ENCODE measurements around the gene CAMK2D.
A peak's percentile ranks its signal among the peaks of the same experiment; 100 is the strongest.
"Not testable (repeated sequence)": the region's sequence is repeated elsewhere in the genome, so short reads cannot be mapped to it uniquely, and the experiment has no call there.

CAMK2D gene

DNA sequence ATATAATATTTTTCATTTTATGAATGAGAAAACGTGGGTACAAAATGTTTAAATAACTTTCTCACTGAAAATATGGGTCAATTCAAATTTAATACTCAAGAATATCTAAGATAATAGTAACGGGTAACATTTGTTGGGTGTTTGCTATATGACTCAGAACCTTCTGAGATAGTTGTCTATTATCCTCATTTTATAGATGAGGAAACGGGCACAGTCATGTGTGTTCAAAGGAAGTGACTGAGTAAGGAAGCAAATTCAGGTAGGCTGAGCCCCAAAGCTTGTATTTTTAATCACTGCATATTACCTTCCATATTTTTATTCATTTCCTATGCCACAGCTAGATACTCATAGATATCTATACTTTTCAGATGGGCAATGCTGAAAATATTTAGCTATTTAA is 12.2 kb upstream of the CAMK2D start:
- Histone ChIP-seq H3K4me1 (ENCODE audit: insufficient read depth, low read length) (peaks cover 4% of the 10 kb centered on the region; the same call in 1 of the 2 replicates), H3K9me3 (ENCODE audit: control insufficient read depth, insufficient read depth, low read length) (no peaks in the 10 kb centered on the region), H3K9ac (ENCODE audit: low read depth, low read length) (no peak overlapping the region), H3K36me3 (ENCODE audit: insufficient read depth, low read length) (no peaks in the 10 kb centered on the region)

- H3K36me3 ChIP-seq (ENCODE audit: insufficient read depth, low read length), result no peaks in the 10 kb centered on the region
Observed at GRCh38 chr4:113773014-113773413, 11.5 kb upstream of the CAMK2D start.

GRCh38 chr4:113772319-113772718 is 10.8 kb upstream of the CAMK2D start:
- no peaks in the 10 kb centered on the region for H3K36me3 ChIP-seq (ENCODE audit: insufficient read depth, low read length)
- no peak overlapping the region for H3K9ac ChIP-seq (ENCODE audit: low read depth, low read length)
- peaks cover 4% of the 10 kb centered on the region; the same call in 1 of the 2 replicates for H3K4me1 ChIP-seq (ENCODE audit: insufficient read depth, low read length)
- H3K9me3 ChIP-seq (ENCODE audit: control insufficient read depth, insufficient read depth, low read length), result no peaks in the 10 kb centered on the region

More at GRCh38 chr4:113773014-113773413, 11.5 kb upstream of the CAMK2D start:
- Histone ChIP-seq H3K9me3 (ENCODE audit: control insufficient read depth, insufficient read depth, low read length) (no peaks in the 10 kb centered on the region), H3K9ac (ENCODE audit: low read depth, low read length) (no peak overlapping the region), H3K4me1 (ENCODE audit: insufficient read depth, low read length) (peaks cover 4% of the 10 kb centered on the region; the same call in 1 of the 2 replicates)

GRCh38 chr4:113769744-113770143 is 8.2 kb upstream of the CAMK2D start:
- Histone ChIP-seq H3K36me3 (ENCODE audit: insufficient read depth, low read length) (no peaks in the 10 kb centered on the region), H3K4me1 (ENCODE audit: insufficient read depth, low read length) (no peaks in the 10 kb centered on the region), H3K9ac (ENCODE audit: low read depth, low read length) (no peak overlapping the region), H3K9me3 (ENCODE audit: control insufficient read depth, insufficient read depth, low read length) (no peaks in the 10 kb centered on the region)

DNA sequence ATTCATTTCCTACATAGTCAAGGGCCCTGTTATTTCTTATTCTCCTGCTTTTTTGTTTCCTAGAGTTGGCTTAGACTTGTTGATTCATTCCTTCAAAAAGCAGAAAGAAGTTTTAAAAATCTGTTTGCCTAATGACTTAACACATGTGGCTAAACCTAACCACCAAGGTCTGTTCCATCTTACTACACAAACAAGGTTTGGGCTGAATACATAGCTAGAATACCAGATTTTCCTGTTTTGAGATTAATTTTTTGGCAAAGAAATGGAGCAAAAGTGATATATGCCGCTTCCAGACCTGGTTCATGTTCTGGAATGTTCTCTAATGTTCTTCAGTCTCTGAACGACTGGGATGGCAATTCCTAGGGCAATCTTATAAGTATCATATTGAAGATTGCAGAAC is 7.4 kb upstream of the CAMK2D start:
- no peaks in the 10 kb centered on the region for H3K9me3 ChIP-seq (ENCODE audit: control insufficient read depth, insufficient read depth, low read length)
- H3K4me1 ChIP-seq (ENCODE audit: insufficient read depth, low read length), result no peaks in the 10 kb centered on the region

DNA sequence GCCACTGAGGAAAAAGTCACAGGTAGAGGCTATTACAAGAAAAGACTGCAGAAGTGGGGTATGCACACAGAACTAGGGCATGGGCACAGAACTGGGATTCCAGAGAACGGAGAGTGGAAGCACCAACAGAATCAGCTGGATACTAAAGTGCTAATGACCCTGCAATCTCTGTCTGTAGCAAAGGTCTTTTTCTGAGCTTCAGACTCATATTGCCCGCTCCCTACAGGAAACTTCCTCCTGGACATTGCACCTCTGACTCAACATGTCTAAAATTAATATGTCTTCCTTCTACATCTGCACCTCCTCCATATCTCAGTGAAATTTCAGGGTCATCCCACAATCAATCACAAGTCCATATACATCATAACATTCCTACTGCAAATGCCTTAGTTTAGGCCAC is 5.3 kb upstream of the CAMK2D start:
- H3K9me3 ChIP-seq (ENCODE audit: control insufficient read depth, insufficient read depth, low read length), result no peaks in the 10 kb centered on the region
- no peaks in the 10 kb centered on the region for H3K4me1 ChIP-seq (ENCODE audit: insufficient read depth, low read length)
- no peak overlapping the region for H3K9ac ChIP-seq (ENCODE audit: low read depth, low read length)
- H3K36me3 ChIP-seq (ENCODE audit: insufficient read depth, low read length), result no peaks in the 10 kb centered on the region

More for the DNA sequence above, 7.4 kb upstream of the CAMK2D start:
- Histone ChIP-seq H3K9ac (ENCODE audit: low read depth, low read length) (no peak overlapping the region), H3K36me3 (ENCODE audit: insufficient read depth, low read length) (no peaks in the 10 kb centered on the region)

DNA sequence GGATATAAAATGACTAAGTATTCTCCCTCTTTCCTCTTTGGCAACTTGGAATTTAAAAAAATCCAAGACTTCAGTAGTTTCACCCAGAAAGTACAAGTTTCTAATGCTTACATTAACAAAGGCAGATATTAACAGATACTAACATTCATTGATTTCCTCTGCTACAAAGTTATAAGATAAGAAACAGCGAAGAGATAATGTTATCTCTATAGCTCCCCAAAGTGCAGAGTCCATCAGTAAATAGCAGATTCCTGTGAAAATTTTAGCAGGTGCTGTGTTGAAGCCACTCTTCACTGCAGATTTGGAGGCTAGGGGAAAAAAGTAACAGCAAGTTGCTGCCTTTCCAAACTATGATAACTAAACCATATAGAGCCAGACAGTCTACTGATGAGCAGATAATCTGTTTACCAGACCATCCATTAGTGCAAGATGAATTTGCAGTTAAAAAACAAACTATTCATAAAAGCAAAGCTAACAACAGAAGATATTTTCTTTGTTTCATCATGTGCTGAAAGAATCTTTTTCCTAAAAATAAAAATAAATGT is 3.3 kb upstream of the CAMK2D start:
- Histone ChIP-seq H3K9ac (ENCODE audit: low read depth, low read length) (no peak overlapping the region), H3K9me3 (ENCODE audit: control insufficient read depth, insufficient read depth, low read length) (no peaks in the 10 kb centered on the region), H3K4me1 (ENCODE audit: insufficient read depth, low read length) (no peaks in the 10 kb centered on the region), H3K36me3 (ENCODE audit: insufficient read depth, low read length) (no peaks in the 10 kb centered on the region)

DNA sequence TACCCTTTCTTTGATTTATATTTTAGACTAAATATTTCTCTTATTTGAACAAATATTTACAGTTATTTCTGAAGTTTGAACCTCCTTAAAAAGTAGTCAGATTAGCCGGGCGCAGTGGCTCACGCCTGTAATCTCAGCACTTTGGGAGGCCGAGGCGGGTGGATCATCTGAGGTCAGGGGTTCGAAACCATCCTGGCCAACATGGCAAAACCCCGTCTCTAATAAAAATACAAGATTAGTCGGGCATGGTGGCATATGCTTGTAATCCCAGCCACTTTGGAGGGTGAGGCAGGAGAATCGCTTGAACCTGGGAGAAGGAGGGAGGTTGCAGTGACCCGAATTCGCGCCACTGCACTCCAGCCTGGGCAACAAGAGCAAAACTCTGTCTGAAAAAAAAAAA is 2.4 kb upstream of the CAMK2D start:
- not testable (repeated sequence) for H3K9me3 ChIP-seq (ENCODE audit: control insufficient read depth, insufficient read depth, low read length); H3K4me1 ChIP-seq (ENCODE audit: insufficient read depth, low read length); H3K9ac ChIP-seq (ENCODE audit: low read depth, low read length); H3K36me3 ChIP-seq (ENCODE audit: insufficient read depth, low read length)

DNA sequence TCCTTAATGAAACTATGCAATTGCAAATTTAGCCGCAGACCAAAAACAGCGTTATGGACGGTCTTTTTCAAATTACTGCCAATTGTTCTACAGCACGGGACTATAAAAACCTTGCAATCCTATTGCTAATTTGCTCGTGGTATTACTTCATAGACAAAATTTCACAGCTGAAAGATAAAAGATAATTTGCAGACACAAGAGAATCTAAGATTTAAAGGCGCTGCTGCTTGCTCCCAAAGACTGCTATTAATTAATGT is 1.4 kb upstream of the CAMK2D start:
- peak overlapping the region; percentile 88 for H3K9ac ChIP-seq (ENCODE audit: low read depth, low read length)
- no peaks in the 10 kb centered on the region for H3K36me3 ChIP-seq (ENCODE audit: insufficient read depth, low read length)
- H3K4me1 ChIP-seq (ENCODE audit: insufficient read depth, low read length), result no peaks in the 10 kb centered on the region
- H3K9me3 ChIP-seq (ENCODE audit: control insufficient read depth, insufficient read depth, low read length), result no peaks in the 10 kb centered on the region

DNA sequence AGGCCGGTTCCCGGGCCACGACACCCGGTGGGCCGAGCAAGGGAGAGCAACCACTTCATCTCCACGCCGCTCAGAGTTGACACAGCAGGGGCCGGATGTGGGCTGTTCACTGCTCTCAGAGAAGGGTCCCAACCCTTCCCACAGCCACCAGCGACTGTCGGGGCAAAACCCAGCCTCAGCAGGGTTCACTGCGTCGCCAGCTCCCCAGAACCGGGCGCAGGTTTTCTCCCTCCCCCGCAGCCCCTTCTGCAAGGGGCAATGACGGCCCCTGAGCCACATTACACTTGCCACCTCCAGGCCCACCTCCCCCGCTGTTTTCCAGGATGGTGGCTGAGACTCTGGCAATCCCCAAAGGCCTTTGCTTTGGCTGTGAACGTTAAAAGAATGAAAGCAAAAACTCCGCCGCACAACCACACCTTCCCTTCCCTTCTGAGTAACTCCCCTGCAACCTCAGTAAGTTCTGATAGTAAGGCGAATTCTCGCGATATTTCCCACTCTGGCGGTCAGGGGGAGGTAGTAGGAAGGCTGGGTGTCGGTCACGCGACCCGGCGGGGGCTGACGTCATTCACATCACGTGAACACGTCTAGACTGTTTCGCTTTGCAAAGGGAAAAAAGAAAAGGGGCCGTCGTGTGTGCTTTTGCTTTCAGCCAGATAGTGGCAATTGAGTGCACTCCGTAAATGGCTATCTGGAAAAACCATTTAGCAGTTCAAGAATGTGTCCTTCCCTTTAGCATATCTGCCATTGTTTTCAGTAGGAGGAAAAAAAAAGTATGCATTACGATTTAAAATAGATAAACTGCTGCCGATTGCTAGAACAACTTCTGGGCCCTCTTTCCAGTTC is 869 bp upstream of the CAMK2D start:
- Histone ChIP-seq H3K36me3 (ENCODE audit: insufficient read depth, low read length) (no peaks in the 10 kb centered on the region), H3K9me3 (ENCODE audit: control insufficient read depth, insufficient read depth, low read length) (no peaks in the 10 kb centered on the region), H3K4me1 (ENCODE audit: insufficient read depth, low read length) (peaks cover 2% of the 10 kb centered on the region; the same call in 1 of the 2 replicates), H3K9ac (ENCODE audit: low read depth, low read length) (peak overlapping the region; percentile 88)

DNA sequence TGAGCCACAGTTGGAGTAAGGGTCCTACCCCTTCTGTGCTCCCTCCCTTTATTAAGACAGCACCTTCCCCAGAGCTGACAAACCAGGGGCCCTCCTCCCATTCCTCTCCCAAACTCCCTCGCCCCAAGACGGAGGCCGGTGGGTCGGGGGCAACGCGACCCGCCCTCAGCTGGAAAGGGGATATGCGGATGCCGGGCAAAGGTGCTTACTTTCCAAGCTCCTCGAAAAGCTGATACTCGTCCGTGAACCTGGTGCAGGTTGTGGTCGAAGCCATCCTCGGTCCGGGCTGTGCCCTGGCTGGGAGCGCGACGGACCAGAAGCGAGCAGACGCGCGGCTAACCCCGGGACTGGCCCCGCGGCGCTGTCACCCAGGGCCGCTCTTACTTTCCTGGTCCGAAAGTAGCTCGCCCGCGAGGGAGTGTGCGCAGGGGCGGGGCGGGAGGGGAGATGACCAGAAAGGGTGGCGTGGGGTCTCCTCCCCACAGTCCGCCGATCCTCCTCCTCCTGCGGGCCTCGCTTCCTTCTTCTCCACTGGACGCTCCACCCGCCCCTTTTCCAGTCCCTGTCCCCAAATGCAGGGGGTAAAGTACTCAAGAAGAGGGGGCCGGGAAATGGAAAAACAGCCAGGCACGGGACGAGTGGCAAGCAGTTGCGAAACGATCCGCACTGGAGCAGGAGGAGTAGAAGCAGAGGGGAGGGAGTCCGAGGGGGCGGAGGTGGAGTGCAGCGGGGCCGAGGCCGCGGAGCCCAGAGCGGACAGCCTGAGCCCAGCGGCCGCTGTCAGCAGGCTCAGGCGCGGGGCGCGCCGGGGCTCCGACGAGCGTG is 531 bp downstream of the CAMK2D start:
- Histone ChIP-seq H3K9ac (ENCODE audit: low read depth, low read length) (peak overlapping the region; percentile 88), H3K36me3 (ENCODE audit: insufficient read depth, low read length) (no peaks in the 10 kb centered on the region), H3K4me1 (ENCODE audit: insufficient read depth, low read length) (peaks cover 14% of the 10 kb centered on the region), H3K9me3 (ENCODE audit: control insufficient read depth, insufficient read depth, low read length) (no peaks in the 10 kb centered on the region)

GRCh38 chr4:113760094-113760794 is 1.3 kb downstream of the CAMK2D start:
- H3K9me3 ChIP-seq (ENCODE audit: control insufficient read depth, insufficient read depth, low read length), result no peaks in the 10 kb centered on the region
- H3K36me3 ChIP-seq (ENCODE audit: insufficient read depth, low read length), result no peaks in the 10 kb centered on the region
- H3K9ac ChIP-seq (ENCODE audit: low read depth, low read length), result peak overlapping the region; percentile 88
- peaks cover 14% of the 10 kb centered on the region for H3K4me1 ChIP-seq (ENCODE audit: insufficient read depth, low read length)

GRCh38 chr4:113759696-113760093 is 1.8 kb downstream of the CAMK2D start:
- H3K4me1 ChIP-seq (ENCODE audit: insufficient read depth, low read length), result peaks cover 14% of the 10 kb centered on the region
- peak overlapping the region; percentile 88 for H3K9ac ChIP-seq (ENCODE audit: low read depth, low read length)
- H3K36me3 ChIP-seq (ENCODE audit: insufficient read depth, low read length), result no peaks in the 10 kb centered on the region
- no peaks in the 10 kb centered on the region for H3K9me3 ChIP-seq (ENCODE audit: control insufficient read depth, insufficient read depth, low read length)

DNA sequence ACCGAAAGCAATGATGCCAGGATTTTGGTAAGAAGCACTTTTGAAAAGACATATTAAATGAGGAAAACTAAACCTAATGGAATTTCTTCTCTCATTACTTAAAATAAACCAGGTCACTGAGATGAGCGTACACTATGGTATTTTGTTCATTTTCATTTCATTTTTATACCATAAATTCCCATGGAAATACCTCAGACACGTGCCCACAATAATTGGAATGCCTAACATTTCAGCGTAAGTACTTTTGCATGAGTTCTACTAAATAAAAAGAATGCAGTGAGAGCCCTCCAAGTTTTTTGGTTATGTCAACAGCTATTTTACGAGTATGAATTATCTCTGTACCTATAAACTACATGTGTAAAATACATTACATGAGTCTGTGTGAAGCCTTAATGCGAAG is 3.2 kb downstream of the CAMK2D start:
- peaks cover 20% of the 10 kb centered on the region for H3K4me1 ChIP-seq (ENCODE audit: insufficient read depth, low read length)
- H3K9me3 ChIP-seq (ENCODE audit: control insufficient read depth, insufficient read depth, low read length), result no peaks in the 10 kb centered on the region
- H3K9ac ChIP-seq (ENCODE audit: low read depth, low read length), result no peak overlapping the region
- no peaks in the 10 kb centered on the region for H3K36me3 ChIP-seq (ENCODE audit: insufficient read depth, low read length)
